ENCODE measurements around the gene LTBP1.
"Not testable (repeated sequence)": the region's sequence is repeated elsewhere in the genome, so short reads cannot be mapped to it uniquely, and the experiment has no call there.

Gene LTBP1

GRCh38 chr2:33217406-33217805, 270.7 kb downstream of the LTBP1 start:
- DNase-seq (ENCODE audit: low spot score in 2 of 2) (no peak), ATAC-seq (replicated peaks; ENCODE audit: extremely low read depth, poor library complexity, severe bottlenecking) (no peak)
- H3K36me3 Mint-ChIP-seq (ENCODE audit: insufficient read depth), result no peaks in the 10 kb centered on the region
- no peak overlapping the region for H3K27ac Mint-ChIP-seq (ENCODE audit: low read depth)
- peaks cover 11% of the 10 kb centered on the region for H3K27me3 Mint-ChIP-seq
- no peak overlapping the region for H3K4me3 Mint-ChIP-seq
- no peaks in the 10 kb centered on the region for H3K9me3 Mint-ChIP-seq
- no peaks in the 10 kb centered on the region for H3K4me1 Mint-ChIP-seq

DNA sequence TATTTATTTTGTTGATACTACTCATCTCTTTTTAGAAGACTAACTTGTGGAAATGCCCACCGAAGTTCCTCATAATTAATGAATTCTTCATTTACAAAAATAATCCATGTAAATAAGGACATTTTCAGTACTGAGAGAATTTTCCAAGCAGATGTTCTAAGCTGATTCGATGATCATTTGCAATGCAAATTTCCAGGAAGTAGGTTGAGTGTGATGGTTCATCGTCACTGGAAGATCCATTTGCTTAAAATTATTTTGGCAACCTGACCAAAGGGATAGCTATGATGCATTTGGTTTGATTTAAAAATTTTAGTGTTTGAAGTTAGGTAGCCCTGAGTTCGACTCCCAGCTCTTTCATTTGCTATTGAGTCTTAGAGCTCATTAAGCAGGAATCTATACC, 272.4 kb downstream of the LTBP1 start:
- H3K9me3 Mint-ChIP-seq, result no peaks in the 10 kb centered on the region
- DNase-seq (ENCODE audit: low spot score in 2 of 2) (no peak), ATAC-seq (replicated peaks; ENCODE audit: extremely low read depth, poor library complexity, severe bottlenecking) (no peak)
- peaks cover 11% of the 10 kb centered on the region for H3K27me3 Mint-ChIP-seq
- H3K4me3 Mint-ChIP-seq, result no peak overlapping the region
- H3K27ac Mint-ChIP-seq (ENCODE audit: low read depth), result no peak overlapping the region
- H3K4me1 Mint-ChIP-seq, result no peaks in the 10 kb centered on the region
- H3K36me3 Mint-ChIP-seq (ENCODE audit: insufficient read depth), result no peaks in the 10 kb centered on the region

DNA sequence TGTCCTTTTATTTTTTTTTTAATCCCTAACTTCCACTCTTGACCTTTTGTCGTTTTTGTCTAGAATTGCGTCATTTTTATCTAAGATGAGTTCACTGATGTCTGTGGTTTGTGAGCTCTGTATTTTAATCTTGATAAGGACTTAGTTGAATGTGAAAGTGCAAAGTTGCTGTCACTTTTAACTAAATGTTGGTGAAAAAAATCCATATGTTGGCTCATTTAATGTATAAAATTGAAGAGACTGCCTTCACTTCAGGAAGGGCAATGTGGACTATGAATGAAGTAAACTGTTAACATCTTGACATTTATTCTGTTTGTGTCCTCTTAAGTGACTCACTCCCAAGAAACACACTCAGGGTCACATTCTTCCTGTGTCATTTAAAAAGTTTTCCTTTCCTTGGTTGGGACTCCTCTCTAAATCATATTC, 273.1 kb downstream of the LTBP1 start:
- Mint-ChIP-seq H3K4me1 (no peaks in the 10 kb centered on the region), H3K27me3 (peaks cover 18% of the 10 kb centered on the region), H3K27ac (ENCODE audit: low read depth) (no peak overlapping the region), H3K9me3 (no peaks in the 10 kb centered on the region), H3K36me3 (ENCODE audit: insufficient read depth) (no peaks in the 10 kb centered on the region), H3K4me3 (no peak overlapping the region)
- DNase-seq (ENCODE audit: low spot score in 2 of 2) (no peak), ATAC-seq (replicated peaks; ENCODE audit: extremely low read depth, poor library complexity, severe bottlenecking) (no peak)

- Mint-ChIP-seq H3K9me3 (no peaks in the 10 kb centered on the region), H3K36me3 (ENCODE audit: insufficient read depth) (no peaks in the 10 kb centered on the region), H3K27ac (ENCODE audit: low read depth) (no peak overlapping the region), H3K27me3 (peaks cover 22% of the 10 kb centered on the region), H3K4me3 (no peak overlapping the region), H3K4me1 (no peaks in the 10 kb centered on the region)
- ATAC-seq (replicated peaks; ENCODE audit: extremely low read depth, poor library complexity, severe bottlenecking) (no peak), DNase-seq (ENCODE audit: low spot score in 2 of 2) (no peak)
Measured at GRCh38 chr2:33220533-33220932, 273.8 kb downstream of the LTBP1 start.

DNA sequence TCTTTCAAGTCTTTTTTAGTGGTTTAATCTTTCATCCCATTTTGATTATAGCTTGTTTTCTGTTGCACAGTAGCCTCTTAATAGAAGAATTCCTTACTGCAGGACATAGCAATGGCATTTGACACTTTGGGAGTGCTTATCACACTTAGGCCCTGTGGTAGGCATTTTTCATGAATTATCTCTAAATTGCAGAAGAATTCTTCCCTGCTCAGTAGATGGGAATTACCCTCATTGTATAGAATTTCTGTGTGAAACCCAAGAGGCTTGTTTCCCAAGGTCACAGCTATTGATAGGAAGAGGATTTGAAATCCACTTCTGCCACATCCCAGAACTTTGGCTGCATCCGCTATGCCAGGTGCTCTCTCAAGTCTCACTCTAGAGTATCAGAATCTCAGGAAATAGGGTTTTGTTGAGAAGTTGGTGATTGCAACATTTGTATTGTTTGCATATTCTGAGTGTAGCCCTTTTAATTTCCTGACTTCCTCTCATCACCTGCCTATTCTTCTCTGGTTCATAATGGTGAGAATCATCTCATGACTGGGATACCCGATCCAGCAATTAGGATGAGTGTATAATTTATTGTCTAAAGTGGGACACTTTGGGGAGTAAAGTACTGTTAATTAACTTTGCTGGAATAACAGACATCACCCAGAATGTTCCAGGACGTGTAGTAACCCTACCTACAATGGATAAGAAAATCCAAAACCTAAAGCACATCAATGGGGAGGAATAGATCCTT, 274.5 kb downstream of the LTBP1 start:
- no peak overlapping the region for H3K4me3 Mint-ChIP-seq
- no peaks in the 10 kb centered on the region for H3K4me1 Mint-ChIP-seq
- ATAC-seq (replicated peaks; ENCODE audit: extremely low read depth, poor library complexity, severe bottlenecking), result no peak
- peaks cover 22% of the 10 kb centered on the region for H3K27me3 Mint-ChIP-seq
- no peak for DNase-seq (ENCODE audit: low spot score in 2 of 2)
- H3K27ac Mint-ChIP-seq (ENCODE audit: low read depth), result no peak overlapping the region
- no peaks in the 10 kb centered on the region for H3K36me3 Mint-ChIP-seq (ENCODE audit: insufficient read depth)
- H3K9me3 Mint-ChIP-seq, result no peaks in the 10 kb centered on the region

DNA sequence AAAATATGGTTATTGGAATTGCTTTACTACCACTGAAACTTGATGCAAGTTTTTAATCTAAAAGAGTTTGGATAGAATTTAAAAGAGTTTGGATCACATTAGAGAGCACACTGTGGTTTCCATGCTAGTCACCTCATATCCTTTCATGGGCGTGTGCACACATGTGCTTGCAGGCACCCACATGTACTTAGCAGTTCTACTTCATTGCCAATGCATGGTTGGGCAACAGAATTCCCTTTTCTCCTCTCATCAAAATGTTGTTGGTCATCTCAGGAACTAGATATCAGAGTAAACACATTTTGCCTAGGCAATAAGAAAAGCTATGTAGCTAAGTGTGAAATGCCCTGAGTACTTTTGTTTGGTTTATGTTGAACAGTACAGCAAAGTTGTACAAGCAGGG, 275.6 kb downstream of the LTBP1 start:
- Mint-ChIP-seq H3K27me3 (peaks cover 22% of the 10 kb centered on the region), H3K4me1 (no peaks in the 10 kb centered on the region), H3K9me3 (no peaks in the 10 kb centered on the region), H3K27ac (ENCODE audit: low read depth) (no peak overlapping the region), H3K36me3 (ENCODE audit: insufficient read depth) (no peaks in the 10 kb centered on the region), H3K4me3 (no peak overlapping the region)
- no peak for DNase-seq (ENCODE audit: low spot score in 2 of 2)
- no peak for ATAC-seq (replicated peaks; ENCODE audit: extremely low read depth, poor library complexity, severe bottlenecking)

GRCh38 chr2:33223856-33224255, 277.1 kb downstream of the LTBP1 start:
- H3K27me3 Mint-ChIP-seq, result peaks cover 22% of the 10 kb centered on the region
- ATAC-seq (replicated peaks; ENCODE audit: extremely low read depth, poor library complexity, severe bottlenecking), result no peak

DNA sequence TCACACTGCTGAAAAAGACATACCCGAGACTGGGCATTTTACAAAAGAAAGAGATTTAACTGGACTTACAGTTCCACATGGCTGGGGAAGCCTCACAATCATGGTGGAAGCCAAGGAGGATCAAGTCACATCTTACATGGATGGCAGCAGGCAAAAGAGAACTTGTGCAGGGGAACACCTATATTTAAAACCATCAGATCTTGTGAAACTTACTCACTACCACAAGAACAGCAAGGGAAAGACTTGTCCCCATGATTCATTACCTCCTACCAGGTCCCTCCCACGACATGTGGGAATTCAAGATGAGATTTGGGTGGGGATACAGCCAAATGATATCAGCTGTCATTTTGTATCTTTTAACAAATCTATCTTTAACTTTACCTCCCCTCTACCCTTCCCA, 278.6 kb downstream of the LTBP1 start:
- ATAC-seq (replicated peaks; ENCODE audit: extremely low read depth, poor library complexity, severe bottlenecking) (no peak), DNase-seq (ENCODE audit: low spot score in 2 of 2) (no peak)
- Mint-ChIP-seq H3K27ac (ENCODE audit: low read depth) (no peak overlapping the region), H3K36me3 (ENCODE audit: insufficient read depth) (no peaks in the 10 kb centered on the region), H3K4me1 (no peaks in the 10 kb centered on the region), H3K4me3 (no peak overlapping the region), H3K27me3 (peaks cover 11% of the 10 kb centered on the region), H3K9me3 (no peaks in the 10 kb centered on the region)

More at GRCh38 chr2:33223856-33224255, 277.1 kb downstream of the LTBP1 start:
- Mint-ChIP-seq H3K4me3 (no peak overlapping the region), H3K4me1 (no peaks in the 10 kb centered on the region), H3K27ac (ENCODE audit: low read depth) (no peak overlapping the region), H3K36me3 (ENCODE audit: insufficient read depth) (no peaks in the 10 kb centered on the region), H3K9me3 (no peaks in the 10 kb centered on the region)
- DNase-seq (ENCODE audit: low spot score in 2 of 2), result no peak

GRCh38 chr2:33226546-33226945, 279.8 kb downstream of the LTBP1 start:
- Mint-ChIP-seq H3K9me3 (no peaks in the 10 kb centered on the region), H3K4me3 (no peak overlapping the region), H3K4me1 (no peaks in the 10 kb centered on the region), H3K27ac (ENCODE audit: low read depth) (no peak overlapping the region), H3K27me3 (peaks cover 16% of the 10 kb centered on the region), H3K36me3 (ENCODE audit: insufficient read depth) (no peaks in the 10 kb centered on the region)
- ATAC-seq (replicated peaks; ENCODE audit: extremely low read depth, poor library complexity, severe bottlenecking) (no peak), DNase-seq (ENCODE audit: low spot score in 2 of 2) (no peak)

- H3K4me1 Mint-ChIP-seq, result no peaks in the 10 kb centered on the region
- H3K27me3 Mint-ChIP-seq, result peaks cover 31% of the 10 kb centered on the region
- no peaks in the 10 kb centered on the region for H3K36me3 Mint-ChIP-seq (ENCODE audit: insufficient read depth)
- DNase-seq (ENCODE audit: low spot score in 2 of 2) (no peak), ATAC-seq (replicated peaks; ENCODE audit: extremely low read depth, poor library complexity, severe bottlenecking) (no peak)
- no peak overlapping the region for H3K4me3 Mint-ChIP-seq
- H3K9me3 Mint-ChIP-seq, result no peaks in the 10 kb centered on the region
- no peak overlapping the region for H3K27ac Mint-ChIP-seq (ENCODE audit: low read depth)
Measured at GRCh38 chr2:33229646-33230045, 282.9 kb downstream of the LTBP1 start.

- no peak for ATAC-seq (replicated peaks; ENCODE audit: extremely low read depth, poor library complexity, severe bottlenecking)
- Mint-ChIP-seq H3K27ac (ENCODE audit: low read depth) (no peak overlapping the region), H3K36me3 (ENCODE audit: insufficient read depth) (no peaks in the 10 kb centered on the region), H3K27me3 (peaks cover 31% of the 10 kb centered on the region), H3K4me1 (no peaks in the 10 kb centered on the region), H3K9me3 (no peaks in the 10 kb centered on the region), H3K4me3 (no peak overlapping the region)
- DNase-seq (ENCODE audit: low spot score in 2 of 2), result no peak
Measured at GRCh38 chr2:33230195-33230594, 283.4 kb downstream of the LTBP1 start.

DNA sequence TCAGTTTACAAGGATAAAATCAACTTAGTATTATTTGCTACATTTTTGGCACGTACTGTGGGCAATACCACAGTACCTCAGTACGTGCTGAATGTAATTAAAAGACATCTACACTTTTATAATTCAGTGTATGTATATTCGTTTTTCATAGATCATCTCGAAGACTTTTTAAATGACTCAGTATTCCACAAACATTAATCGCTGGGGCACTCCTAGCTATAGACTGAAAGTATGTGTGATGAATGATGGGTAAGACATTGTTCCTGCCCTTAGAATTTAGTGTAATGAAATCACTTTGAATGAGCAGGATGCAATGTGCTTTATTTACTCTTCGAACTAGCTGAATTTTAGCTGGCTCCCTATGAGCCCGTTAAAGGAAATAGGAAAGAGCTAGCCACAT, 284.1 kb downstream of the LTBP1 start:
- no peaks in the 10 kb centered on the region for H3K4me1 Mint-ChIP-seq
- DNase-seq (ENCODE audit: low spot score in 2 of 2), result no peak
- H3K9me3 Mint-ChIP-seq, result no peaks in the 10 kb centered on the region
- H3K27me3 Mint-ChIP-seq, result peaks cover 30% of the 10 kb centered on the region
- no peak overlapping the region for H3K4me3 Mint-ChIP-seq
- ATAC-seq (replicated peaks; ENCODE audit: extremely low read depth, poor library complexity, severe bottlenecking), result no peak
- H3K36me3 Mint-ChIP-seq (ENCODE audit: insufficient read depth), result no peaks in the 10 kb centered on the region
- H3K27ac Mint-ChIP-seq (ENCODE audit: low read depth), result no peak overlapping the region

GRCh38 chr2:33235559-33235958, 288.8 kb downstream of the LTBP1 start:
- not testable (repeated sequence) for ATAC-seq (replicated peaks; ENCODE audit: extremely low read depth, poor library complexity, severe bottlenecking); H3K4me1 Mint-ChIP-seq; H3K27ac Mint-ChIP-seq (ENCODE audit: low read depth); H3K4me3 Mint-ChIP-seq; H3K36me3 Mint-ChIP-seq (ENCODE audit: insufficient read depth); DNase-seq (ENCODE audit: low spot score in 2 of 2); H3K9me3 Mint-ChIP-seq
- H3K27me3 Mint-ChIP-seq, result peaks cover 30% of the 10 kb centered on the region

Measured in central memory CD8-positive, alpha-beta T cell (primary cell).